Nephron progenitor cell (in vitro differentiated cells): ENCODE data around the gene ME1.

ENCODE experiments used
- DNase-seq: peaks from one replicate; pipeline ENCODE4 v3.0.0; 2021
- H3K27ac Mint-ChIP-seq: 2 replicates; pipeline ENCODE4 v1.8.0; 2021; ENCODE audit warnings: mild to moderate bottlenecking, moderate library complexity, mixed read lengths
- H3K27me3 Mint-ChIP-seq: 2 replicates; pipeline ENCODE4 v1.8.0; 2021; ENCODE audit warnings: mild to moderate bottlenecking, low read depth, mixed read lengths; ENCODE audit not compliant: poor library complexity
- H3K36me3 Mint-ChIP-seq: 2 replicates; pipeline ENCODE4 v1.8.0; 2021; ENCODE audit warnings: low read depth, mixed read lengths
- H3K4me1 Mint-ChIP-seq: 2 replicates; pipeline ENCODE4 v1.8.0; 2021; ENCODE audit warnings: mixed read lengths
- H3K4me3 Mint-ChIP-seq: 2 replicates; pipeline ENCODE4 v1.8.0; 2021; ENCODE audit warnings: mild to moderate bottlenecking, moderate library complexity, mixed read lengths
- H3K9me3 Mint-ChIP-seq: 2 replicates; pipeline ENCODE4 v1.8.0; 2021; ENCODE audit warnings: mild to moderate bottlenecking, moderate library complexity, mixed read lengths
- TF ChIP-seq, protein P1 (sequence below): fragments of 200-600 bp; sonication (generic); IDR thresholded peaks from 2 replicates; pipeline ENCODE4 v1.5.0; 2021; ENCODE audit warnings: antibody characterized with exemption

The ME1 gene

DNA sequence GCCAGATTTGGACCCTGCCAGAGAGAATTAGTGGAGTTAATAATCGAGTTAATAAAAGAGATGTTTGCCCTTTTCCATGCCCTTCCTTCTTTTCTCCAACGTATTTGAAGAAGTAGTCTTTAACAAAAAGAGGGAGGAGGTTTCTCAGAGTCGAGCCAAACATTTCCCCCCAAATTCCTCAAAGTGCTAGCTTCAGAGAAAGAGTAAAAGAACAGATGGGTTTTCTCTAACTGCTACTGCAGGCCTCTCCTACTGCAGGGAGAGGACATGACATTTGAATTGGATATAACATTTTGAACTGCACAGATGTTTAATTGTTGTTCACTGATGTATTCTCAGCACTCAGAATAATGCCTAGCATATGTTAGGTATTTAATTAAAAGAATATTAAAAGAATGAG, 212.2 kb downstream of the ME1 start:
- no peak overlapping the region for H3K4me3 Mint-ChIP-seq
- no peaks in the 10 kb centered on the region for H3K36me3 Mint-ChIP-seq
- TF ChIP-seq, protein P1, sequence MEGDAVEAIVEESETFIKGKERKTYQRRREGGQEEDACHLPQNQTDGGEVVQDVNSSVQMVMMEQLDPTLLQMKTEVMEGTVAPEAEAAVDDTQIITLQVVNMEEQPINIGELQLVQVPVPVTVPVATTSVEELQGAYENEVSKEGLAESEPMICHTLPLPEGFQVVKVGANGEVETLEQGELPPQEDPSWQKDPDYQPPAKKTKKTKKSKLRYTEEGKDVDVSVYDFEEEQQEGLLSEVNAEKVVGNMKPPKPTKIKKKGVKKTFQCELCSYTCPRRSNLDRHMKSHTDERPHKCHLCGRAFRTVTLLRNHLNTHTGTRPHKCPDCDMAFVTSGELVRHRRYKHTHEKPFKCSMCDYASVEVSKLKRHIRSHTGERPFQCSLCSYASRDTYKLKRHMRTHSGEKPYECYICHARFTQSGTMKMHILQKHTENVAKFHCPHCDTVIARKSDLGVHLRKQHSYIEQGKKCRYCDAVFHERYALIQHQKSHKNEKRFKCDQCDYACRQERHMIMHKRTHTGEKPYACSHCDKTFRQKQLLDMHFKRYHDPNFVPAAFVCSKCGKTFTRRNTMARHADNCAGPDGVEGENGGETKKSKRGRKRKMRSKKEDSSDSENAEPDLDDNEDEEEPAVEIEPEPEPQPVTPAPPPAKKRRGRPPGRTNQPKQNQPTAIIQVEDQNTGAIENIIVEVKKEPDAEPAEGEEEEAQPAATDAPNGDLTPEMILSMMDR = no peak
- H3K27me3 Mint-ChIP-seq = no peaks in the 10 kb centered on the region
- no peaks in the 10 kb centered on the region for H3K4me1 Mint-ChIP-seq
- H3K27ac Mint-ChIP-seq = no peak overlapping the region
- no peak for DNase-seq
- no peaks in the 10 kb centered on the region for H3K9me3 Mint-ChIP-seq

DNA sequence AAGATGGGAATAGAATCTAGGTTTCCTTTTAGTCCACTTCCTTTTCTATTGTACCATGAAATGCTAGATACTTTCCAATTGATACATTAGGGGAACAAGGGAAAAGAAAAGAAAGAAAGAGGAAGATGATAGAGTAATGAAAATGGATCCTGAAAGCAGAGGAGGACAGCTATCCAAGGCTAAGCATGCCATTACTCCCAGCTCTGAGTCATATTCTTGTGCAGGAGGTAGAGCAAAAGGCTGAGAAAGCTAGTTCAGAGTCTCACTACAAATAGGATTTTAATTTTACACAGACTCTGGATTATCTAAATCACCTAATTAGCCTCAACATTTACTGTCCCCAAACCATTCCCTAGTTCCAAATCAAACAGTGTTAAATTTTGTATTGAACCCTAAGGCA, 214.0 kb downstream of the ME1 start:
- H3K4me1 Mint-ChIP-seq = no peaks in the 10 kb centered on the region

DNA sequence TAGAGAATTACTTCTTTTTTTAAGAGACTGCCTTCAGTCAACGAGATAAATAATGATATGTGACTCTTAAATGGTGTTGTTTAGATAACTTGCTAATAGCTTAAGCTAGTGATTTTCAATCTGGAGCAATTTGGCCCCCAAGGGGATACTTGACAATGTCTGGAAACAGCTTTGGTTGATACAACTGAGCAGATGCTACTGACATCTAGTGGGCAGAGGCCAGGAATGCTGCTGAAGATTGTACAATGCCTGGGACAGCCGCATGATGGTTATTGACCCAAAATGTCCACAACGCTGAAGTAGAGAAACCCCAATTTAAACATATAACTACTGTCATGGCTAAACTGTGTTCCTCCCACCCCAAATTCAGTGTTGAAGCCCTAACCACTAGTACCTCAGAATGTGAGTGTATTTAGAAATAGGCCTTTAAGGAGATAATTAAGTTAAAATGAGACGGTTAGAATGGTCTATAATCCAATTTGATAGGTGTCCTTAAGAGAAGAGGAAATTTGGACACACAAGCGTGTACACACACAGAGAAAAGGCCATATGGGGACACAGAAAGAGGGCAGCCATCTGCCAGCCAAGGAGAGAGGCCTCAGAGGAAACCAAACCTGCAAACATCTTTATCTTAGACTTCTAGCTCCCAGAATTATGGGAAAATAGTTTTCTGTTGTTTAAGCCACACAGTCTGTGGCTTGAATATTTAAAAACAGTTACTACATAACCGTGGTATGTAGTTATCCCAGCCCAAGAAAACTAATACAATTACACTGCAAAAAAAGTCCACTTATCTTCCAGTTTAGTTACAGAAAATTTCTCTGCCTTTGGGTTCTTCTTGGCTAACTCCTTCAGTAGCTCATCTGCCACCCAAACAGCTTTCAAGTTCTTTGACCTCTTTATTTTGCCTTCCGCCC, 215.5 kb downstream of the ME1 start:
- no peak overlapping the region for H3K27ac Mint-ChIP-seq
- no peaks in the 10 kb centered on the region for H3K9me3 Mint-ChIP-seq
- no peak overlapping the region for H3K4me3 Mint-ChIP-seq
- no peaks in the 10 kb centered on the region for H3K36me3 Mint-ChIP-seq
- TF ChIP-seq, protein P1 = peak; percentile 74
- peak; percentile 53 for DNase-seq
- H3K27me3 Mint-ChIP-seq = no peaks in the 10 kb centered on the region
- no peaks in the 10 kb centered on the region for H3K4me1 Mint-ChIP-seq

More for the DNA sequence above, 214.0 kb downstream of the ME1 start:
- H3K36me3 Mint-ChIP-seq = no peaks in the 10 kb centered on the region
- H3K27ac Mint-ChIP-seq = no peak overlapping the region
- H3K4me3 Mint-ChIP-seq = no peak overlapping the region
- H3K27me3 Mint-ChIP-seq = no peaks in the 10 kb centered on the region
- H3K9me3 Mint-ChIP-seq = no peaks in the 10 kb centered on the region
- DNase-seq = no peak
- TF ChIP-seq, protein P1 = no peak

DNA sequence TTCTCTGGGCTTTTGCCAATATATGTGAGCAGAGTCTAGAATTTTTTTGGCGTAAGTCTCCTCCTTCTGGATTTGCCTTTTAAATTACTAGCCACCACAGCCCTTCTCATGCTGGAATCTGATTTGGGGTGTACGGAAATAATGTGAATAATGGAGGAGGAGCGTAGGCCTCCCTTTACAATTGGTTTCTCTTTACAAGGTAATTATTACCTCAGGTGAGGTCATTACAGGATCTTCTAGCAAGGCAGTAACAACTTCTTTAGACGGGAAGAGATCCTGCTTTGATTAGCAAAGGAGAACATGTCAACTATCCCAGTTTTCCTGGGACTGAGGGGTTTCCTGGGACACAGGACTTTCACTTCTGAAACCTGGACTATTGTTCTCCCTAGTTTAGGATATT, 228.8 kb downstream of the ME1 start:
- TF ChIP-seq, protein P1 = no peak
- Mint-ChIP-seq H3K27me3 (no peaks in the 10 kb centered on the region), H3K9me3 (peaks cover 4% of the 10 kb centered on the region), H3K4me1 (no peaks in the 10 kb centered on the region), H3K36me3 (peaks cover 15% of the 10 kb centered on the region), H3K27ac (no peak overlapping the region), H3K4me3 (no peak overlapping the region)
- no peak for DNase-seq

DNA sequence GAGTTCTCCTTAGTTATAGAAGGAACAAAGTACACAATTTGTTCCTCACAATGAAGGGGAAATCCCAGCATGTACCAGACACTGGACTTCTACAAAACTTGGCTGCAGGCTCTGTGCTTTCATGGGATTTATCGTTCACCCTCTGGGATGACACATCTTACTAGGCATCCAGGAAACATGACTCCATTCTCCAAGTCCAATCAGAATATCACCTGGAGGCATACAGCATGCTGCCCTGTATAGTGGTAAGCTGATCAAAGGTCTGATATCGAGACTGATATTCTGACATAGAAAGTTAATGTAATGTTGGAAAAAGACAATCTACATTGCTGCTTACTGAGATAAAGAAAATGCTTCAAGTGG, 231.0 kb downstream of the ME1 start:
- Mint-ChIP-seq H3K4me1 (peaks cover 4% of the 10 kb centered on the region), H3K9me3 (no peaks in the 10 kb centered on the region), H3K27ac (no peak overlapping the region), H3K36me3 (peaks cover 17% of the 10 kb centered on the region), H3K27me3 (no peaks in the 10 kb centered on the region), H3K4me3 (no peak overlapping the region)
- TF ChIP-seq, protein P1 = no peak
- DNase-seq = no peak
